UCSD-AML1 (cell line): Measurements from ENCODE around the gene UBN1.

Experiments
- DNase-seq: peaks from one replicate; lab custom pipeline; 2025; ENCODE audit not compliant: unreplicated experiment; lab: John Stamatoyannopoulos, UW

UBN1 gene

DNA sequence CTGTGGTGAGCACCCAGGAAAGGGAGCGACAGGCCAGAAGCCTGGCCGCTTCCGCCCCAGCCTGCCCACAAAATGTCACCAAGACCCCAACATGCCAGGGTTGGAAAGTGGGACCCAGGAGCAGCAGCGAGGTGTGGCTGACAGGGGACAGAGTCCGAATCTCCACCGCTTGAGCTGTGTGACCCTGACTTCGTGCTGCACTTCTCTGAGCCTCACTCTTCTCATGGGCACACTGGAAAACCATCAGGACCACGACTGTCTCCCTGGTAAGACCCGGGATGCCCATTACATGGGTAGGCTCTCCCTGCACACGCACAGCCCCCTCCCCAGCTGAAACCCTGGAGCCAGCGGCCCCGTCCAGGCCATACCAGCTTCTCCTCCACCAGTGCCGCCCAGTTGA, 54.8 kb downstream of the UBN1 start:
- no peak for DNase-seq

DNA sequence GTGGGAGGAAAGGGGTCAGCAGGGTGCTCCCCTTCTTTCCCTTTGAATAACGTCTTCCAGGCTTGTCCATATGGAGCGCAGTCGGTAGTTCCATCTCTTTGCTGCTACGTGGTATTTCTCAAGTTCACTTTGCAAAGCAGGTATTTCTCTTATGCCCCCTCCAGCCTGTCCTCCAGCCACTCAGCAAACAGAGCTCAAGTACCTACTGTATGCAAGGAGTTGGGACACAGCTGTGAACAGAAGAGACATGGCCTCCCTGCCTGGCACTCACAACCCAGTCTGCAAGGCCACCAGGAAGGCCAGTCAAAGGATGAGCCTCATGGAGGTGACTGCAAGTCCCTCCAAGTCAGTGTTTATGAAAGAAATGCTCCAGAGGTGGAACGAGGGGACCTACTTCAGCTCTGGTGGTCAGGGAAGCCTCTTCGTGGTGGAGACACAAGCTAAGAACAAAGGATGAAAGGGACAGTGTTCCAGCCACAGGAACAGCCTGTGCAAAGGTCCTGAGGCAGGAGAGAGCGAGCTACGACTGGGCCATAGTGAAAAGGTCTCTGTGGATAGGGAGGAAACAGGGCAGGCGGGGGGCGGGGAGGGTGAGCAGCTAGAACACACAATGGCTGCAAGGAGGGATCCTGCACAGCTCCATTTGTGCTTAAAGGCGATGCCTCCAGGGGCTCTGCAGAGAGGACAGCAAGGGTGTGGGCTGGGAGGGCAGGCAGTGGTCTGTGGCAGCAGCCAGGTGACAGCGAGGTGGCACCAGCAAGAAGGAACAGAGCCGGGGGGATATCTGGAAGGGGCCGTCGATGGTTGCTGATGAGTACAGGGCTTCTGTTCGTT, 57.0 kb downstream of the UBN1 start:
- no peak for DNase-seq

- DNase-seq: no peak
Measured at GRCh38 chr16:4904942-4905615, 57.8 kb downstream of the UBN1 start.

DNA sequence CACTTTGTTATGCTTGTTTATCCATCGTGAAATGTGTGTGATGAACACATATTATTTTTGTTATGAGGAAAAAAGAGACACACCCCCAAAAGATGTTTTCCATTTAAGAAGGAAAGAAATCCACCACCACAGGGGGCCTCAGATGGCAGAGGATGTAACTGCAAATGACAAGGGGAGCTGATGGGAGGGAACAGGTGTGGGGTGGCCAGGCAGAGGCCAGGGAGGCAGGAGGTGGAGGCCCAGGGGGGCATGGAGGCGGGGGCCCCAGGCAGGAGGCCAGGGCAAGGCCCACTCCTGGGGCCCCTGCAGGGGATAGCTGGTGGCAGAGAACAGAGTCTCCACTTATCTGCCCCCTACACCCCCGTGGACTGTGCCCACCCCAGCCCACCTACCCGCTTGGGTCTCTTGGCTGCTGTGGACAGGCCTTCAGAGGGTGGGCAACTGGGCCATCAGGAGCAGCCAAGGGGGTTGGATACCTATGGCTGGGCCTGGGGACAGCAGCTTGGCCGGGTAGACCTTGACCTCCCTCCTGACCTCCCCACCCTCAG, 61.6 kb downstream of the UBN1 start:
- DNase-seq: no peak

- no peak for DNase-seq
Measured at GRCh38 chr16:4909825-4910224, 62.5 kb downstream of the UBN1 start.

DNA sequence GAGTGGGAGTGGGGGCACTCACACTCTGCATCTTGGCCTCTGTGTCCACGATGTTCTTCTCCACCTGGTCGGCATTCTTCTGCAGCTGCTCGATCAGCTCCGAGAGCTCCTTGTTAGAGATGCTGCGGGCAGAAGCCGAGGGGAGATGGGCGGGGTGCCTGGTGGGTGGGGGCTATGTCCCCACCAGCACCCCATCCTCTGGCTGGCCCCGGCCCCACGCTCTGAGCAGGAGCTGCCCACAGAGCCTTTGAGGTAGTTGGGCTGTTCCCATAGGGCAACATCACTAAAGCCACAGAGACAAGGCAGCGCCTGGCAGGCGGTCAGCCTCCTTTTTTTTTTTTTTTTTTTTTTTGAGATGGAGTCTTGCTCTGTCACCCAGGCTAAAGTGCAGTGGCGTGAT, 63.5 kb downstream of the UBN1 start:
- DNase-seq: no peak

- DNase-seq: no peak
Measured at GRCh38 chr16:4911970-4912386, 64.7 kb downstream of the UBN1 start.

GRCh38 chr16:4913130-4913773, 66.0 kb downstream of the UBN1 start:
- DNase-seq: no peak

- no peak for DNase-seq
Measured at GRCh38 chr16:4913774-4914525, 66.7 kb downstream of the UBN1 start.

GRCh38 chr16:4914528-4915225, 67.4 kb downstream of the UBN1 start:
- no peak for DNase-seq

DNA sequence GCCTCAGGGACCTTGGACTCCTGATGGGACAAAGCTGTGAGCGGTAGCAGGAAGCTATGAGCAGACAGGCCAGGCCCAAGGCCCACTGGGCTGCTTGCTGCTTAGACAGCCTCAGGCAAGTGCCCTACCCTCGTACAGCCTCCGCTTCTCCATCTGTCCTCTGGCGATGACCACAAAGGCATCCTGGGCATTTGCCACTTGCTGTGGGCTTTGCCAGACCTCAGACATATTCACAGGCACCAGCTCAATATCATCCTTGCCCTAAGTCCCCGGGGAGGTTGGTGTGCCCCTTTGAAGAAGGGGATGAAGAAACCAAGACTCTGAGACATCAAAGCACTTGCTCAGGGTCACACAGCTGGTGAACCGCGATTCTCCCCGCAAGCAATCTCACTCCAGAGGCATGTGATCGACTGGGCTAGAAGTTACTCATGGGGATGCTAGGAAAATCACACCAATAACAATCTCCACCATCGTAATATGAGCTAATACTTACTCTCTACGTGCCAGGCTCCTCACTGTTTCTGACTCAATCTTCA, 68.0 kb downstream of the UBN1 start:
- no peak for DNase-seq

GRCh38 chr16:4917117-4917516, 69.8 kb downstream of the UBN1 start:
- DNase-seq: no peak

DNA sequence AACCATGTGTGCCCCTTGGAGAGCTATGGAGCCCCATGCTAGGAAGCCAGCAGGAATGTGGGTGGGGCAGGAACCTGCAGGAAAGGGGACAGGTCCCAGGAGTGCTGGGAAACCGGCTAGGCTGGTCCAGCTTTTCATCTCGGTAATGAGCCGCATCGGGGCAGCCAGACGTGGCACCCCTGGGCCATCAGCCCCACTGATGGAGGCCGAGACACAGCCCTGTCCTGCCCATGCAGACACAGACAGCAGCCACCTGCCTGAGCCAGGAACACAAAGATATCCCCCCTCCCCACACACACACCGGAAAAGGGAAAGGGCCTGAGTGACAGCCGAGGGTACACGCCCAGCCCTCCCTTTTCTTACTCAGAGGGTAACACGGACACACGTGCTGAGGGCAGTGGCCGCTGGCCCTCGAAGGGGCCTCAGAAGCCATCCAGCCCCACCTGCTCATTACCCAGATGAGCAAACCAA, 71.5 kb downstream of the UBN1 start:
- no peak for DNase-seq

- DNase-seq: no peak
Measured at GRCh38 chr16:4920826-4921225, 73.5 kb downstream of the UBN1 start.

DNA sequence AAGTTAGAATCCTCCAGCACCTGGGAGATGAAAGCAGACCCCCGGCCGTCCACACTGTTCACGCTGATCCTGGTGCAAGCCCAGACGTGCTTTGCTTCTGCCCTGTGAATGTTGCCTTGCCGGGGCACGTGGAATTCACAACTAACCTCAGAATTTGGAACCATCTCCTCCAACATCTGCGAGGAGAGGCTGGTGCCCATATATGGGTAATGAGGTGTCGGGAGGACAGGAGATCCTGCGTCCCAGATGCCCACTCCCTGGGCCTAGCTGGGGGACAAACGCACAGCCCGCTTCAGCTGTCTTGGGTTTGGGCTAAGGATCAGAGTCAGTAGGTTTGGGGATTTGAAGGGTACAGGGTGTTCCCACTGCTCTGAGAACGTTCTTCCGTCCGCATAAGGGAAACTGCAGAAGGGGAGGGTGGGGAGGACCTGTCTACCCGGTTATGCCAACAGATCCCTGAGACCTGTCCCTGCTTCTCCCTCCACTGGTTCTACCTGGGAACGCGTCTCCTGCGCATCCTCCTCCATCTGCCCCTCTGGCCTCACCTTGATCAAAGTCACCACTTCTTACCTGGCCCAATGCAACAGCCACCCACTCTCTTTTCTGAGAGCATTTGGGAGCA, 75.6 kb downstream of the UBN1 start:
- DNase-seq: no peak

GRCh38 chr16:4923853-4924252, 76.6 kb downstream of the UBN1 start:
- DNase-seq: no peak

DNA sequence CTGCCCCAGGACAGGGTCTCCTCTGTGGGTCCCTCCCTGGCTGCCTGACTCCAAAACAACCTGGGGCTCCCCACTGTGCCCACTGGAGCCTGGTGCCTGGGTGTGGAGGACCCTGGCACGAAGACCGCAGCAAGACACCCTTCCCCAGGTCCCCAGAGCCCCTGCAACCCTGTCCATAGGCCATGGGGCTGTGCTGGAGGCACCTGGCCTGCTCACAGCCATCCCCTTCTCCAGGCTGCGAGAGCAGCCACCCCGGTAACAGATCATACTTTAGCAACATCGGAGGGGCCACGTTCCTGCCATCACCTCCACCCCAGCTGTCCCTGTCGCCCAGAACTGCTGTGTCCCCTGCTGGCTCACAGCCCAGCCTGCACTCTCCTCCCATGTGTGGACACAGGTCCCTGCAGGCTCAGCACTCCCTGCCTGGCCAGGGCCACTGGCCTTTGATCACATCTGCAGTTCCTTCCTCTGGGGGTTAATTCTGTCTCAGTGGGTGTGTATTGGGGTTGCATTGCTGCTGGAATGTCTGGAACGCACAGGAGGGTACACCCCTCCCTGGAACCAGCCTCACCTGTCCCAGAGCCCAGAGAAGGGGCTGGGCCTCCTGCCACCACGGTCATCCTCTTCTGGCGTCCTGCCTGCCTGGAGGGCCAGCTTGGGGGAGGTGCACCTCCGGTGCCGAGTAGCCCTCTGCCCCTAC, 77.5 kb downstream of the UBN1 start:
- DNase-seq: no peak

DNA sequence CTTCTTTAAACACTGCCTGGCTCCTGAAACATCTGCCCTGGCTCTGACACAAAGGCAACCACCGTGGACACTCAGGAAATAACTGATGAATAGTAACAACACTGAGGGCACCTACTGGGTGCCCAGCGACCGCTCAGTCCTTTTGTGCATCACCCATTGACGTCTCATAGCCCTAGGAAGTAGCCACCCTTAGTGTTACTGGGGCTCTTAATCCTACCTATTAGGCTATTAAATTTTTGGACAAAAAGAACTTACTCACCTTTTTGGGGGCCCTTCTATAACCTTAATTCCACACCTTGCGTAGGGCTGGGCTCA, 78.0 kb downstream of the UBN1 start:
- no peak for DNase-seq

DNA sequence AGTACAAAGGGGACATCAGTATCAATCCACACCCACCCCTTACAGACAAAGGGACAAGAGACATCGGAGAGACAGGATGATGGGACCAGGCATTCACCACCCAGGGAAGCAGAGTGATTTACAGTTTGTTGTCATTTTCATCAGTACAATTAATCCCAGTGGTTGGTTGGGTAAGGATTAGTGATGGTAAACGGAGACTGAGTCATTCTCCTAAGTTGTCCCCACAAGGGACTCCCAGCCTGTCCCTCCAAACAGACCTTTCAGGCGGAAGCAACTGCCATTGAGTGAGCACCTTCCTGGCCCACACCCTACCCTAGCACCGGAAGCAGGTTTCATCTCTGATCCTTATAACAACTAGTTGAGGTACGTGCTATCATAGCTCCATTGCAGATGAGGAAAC, 78.5 kb downstream of the UBN1 start:
- no peak for DNase-seq
